Fibroblast of pulmonary artery (primary cell): Measurements from ENCODE around the gene TNS2.
A peak's percentile ranks its signal among the peaks of the same experiment; 100 is the strongest.

Experiments
- DNase-seq: peaks from one replicate; pipeline ENCODE4 v3.0.0-alpha.2; 2010; ENCODE audit warnings: low read depth
- H3K4me3 ChIP-seq: replicated peaks from 2 replicates; pipeline ENCODE4 v1.5.1; 2011; ENCODE audit warnings: low read depth, mild to moderate bottlenecking, control low read depth, low read length, moderate library complexity
- CTCF ChIP-seq: IDR thresholded peaks from 2 replicates; pipeline ENCODE4 v1.5.1; 2011; ENCODE audit warnings: mild to moderate bottlenecking, control low read depth, low read length, inconsistent platforms; ENCODE audit errors: missing control alignments

TNS2 gene

DNA sequence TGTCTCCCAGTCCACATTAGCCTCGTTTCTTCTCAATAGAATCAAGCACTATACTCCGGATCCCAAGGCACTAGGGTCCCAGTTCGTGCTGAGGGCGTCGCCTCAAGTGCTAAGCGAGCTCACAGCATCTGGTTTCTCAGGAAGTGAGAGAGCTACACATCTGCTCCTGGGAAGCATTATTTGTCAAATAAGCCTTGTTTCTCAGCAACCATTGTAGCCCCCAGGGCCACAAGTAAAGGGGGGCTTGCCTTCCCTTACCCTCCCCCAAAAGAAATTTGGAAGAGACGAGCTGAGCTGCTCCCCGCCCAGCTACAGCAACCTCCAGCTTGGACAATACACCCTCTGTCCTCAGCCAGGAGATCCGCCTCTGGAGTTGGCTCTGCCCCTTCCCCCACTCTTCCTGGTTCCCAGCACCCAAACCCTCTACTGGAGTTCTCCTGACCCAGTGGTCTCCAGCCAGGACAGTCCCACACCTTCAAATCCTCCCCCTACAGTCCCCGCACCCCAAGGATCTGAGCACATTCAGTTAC lies 5.7 kb upstream of the TNS2 start:
- H3K4me3 ChIP-seq, result no peak overlapping the region
- TF ChIP-seq CTCF, result no peak
- no peak for DNase-seq

DNA sequence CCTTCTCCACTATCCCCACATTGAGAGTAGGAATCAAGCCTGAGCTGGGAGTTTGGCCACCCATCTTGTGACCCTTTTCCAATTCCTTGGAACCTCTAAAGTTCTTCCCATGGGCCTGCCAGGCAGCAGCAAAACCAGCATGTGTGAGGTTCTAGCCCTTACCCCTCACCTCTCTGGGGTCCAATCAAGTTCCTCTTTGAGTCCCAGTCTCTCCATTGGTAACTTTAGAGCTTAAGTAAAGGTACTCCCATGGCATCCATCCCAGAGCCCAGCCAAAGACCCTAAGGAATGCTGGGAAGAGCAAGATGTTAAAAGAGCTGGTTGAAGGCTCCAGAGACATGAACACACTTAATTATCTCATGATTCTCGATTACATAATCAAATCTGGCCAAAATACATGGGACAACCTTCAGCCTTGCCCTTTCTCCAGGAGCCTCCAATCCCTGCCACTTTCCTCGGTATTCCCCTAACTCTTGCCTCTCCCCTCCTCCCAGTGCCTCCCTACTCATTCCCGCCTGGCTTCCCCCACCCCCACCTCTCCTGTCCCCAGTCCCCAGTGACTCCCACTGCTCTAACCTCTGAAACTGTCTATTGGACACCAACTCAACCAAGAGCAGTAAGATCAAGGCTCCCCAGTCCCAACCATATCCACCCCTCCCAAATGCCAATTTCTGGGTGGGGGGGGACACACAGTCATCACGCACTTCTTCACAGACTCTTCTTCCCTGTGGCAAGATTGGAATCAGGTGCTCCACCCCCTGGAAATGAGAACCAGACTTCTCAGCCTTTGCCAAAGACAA lies 4.8 kb upstream of the TNS2 start:
- TF ChIP-seq CTCF, result no peak
- no peak overlapping the region for H3K4me3 ChIP-seq
- DNase-seq, result no peak

GRCh38 chr12:53045696-53046045 lies 4.2 kb upstream of the TNS2 start:
- no peak for DNase-seq
- TF ChIP-seq CTCF, result no peak
- H3K4me3 ChIP-seq, result peak overlapping the region; percentile 73

- TF ChIP-seq CTCF, result no peak
- H3K4me3 ChIP-seq, result peak overlapping the region; percentile 73
- DNase-seq, result peak; percentile 89
Measured at GRCh38 chr12:53046655-53047220, 3.1 kb upstream of the TNS2 start.

DNA sequence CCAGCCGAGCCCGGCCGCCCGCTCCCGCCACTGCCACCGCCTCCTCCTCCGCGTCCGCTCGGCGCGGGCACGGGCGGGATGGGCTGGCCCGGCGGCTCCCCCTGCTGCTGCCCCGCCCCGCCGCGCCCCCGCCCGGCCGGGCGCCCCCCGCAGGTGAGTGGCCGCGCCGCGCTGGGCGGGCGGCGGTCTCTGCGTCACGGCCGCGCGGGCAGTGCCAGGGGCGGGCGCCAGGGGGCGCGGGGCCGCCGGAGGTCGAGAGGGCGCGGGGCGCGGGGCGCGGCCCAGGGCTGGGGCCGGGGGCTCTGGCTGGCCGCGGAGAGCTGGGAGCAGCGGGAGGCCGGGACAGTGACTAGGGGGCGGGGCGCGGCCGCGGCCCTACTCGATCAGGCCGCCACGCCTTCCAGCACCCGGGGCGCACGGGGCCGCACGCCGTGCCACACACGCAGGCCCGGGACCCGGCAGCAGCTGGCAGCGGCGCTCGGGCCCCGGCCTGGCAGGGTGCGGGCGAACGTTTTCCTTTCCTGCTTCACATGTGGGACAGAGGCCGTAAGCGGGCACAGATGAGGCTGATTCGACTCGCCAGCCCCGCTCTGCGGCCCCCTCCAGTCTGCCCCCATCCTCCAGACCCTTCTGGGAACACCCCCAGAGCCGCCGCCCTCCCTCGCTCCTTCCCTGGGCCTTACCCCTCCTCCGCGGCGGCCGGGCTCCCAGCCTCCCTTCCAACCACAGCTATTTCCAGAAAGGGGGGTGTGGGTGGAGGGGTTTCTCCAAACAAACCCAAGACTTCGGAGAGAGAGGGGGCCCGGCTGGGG lies 2.4 kb upstream of the TNS2 start:
- TF ChIP-seq CTCF, result no peak
- peak; percentile 80 for DNase-seq
- H3K4me3 ChIP-seq, result peak overlapping the region; percentile 90

DNA sequence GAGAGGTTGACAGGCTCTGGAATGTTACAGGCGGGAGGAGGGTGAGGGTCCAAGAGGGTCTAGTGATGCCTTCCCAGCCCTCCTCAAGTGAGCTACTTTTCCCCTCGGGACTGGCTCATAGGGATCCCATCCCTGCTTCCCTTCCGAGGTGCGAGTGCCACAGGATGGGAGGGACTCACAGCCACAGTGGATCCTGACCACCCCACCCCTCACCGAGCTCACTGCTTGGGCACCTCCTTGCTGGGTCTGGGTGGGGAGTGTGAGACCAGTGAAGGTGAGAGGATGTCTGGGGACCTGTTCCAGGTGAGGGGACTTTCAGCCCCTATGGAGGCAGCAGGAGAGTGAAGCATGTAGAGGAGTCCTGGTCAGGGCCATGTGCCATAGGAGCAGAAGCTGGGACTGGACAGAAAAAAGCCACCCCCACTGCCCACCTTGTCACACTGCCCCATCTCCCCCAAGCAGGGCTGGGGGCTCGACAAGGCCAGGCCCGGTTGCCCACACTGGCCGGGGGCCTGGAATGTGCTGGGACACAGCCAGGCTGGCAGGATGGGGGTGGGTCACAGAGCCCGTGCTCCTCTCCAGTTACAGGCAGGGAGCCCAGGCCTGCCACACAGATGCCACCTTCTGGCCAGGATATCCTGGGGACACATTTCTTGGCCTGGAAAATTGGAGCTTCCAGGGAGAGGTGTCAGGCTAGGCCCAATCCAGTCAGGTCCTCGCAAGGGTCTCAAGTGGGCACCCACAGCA lies 1.7 kb upstream of the TNS2 start:
- H3K4me3 ChIP-seq, result peak overlapping the region; percentile 90
- TF ChIP-seq CTCF, result peak; percentile 0
- DNase-seq, result no peak
